HG03521 (cell line): Measurements from ENCODE around the gene FAM135A.
A peak's percentile ranks its signal among the peaks of the same experiment; 100 is the strongest.
"Not testable (repeated sequence)": the region's sequence is repeated elsewhere in the genome, so short reads cannot be mapped to it uniquely, and the experiment has no call there.

Source experiments
- ATAC-seq: cut with Tn5 transposase; IDR thresholded peaks from one replicate; pipeline ENCODE4 v1.9.1; 2021; ENCODE audit warnings: mild to moderate bottlenecking, moderate library complexity; ENCODE audit not compliant: unreplicated experiment

Gene FAM135A

DNA sequence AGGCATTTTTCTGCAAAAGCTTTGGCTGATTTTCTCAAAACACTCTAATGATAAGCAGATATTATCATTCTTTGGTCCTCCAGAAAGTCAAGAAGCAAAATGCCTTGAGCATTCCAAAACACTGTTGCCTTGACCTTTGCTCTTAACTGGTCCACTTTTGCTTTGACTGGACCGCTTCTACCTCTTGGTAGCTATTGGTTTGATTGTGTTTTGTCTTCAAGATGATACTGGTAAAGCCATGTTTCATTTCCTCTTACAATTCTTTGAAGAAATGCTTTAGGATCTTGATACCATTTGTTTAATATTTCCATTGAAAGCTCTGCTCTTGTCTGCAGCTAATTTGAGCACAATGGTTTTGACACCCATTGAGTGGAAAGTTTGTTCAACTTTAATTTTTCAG, 117.8 kb downstream of the FAM135A start:
- ATAC-seq: no peak

DNA sequence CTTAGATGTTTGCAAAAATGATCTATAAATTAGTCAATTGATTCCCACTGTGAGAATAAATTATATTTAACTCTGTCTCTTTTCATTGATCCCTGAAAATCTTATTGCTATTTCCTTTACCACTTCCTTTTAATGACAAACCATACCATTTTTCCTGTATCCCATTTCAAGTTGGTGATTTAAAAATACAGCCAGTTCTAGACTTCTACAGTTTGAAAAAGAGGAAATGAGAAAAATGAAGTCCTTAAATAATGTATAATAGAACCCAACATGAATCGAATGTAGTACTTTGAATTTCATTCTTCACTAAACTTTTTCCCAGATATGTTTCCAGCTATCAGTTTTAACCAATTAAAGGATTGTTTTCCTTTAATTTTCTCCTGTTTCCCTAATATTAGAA, 124.0 kb downstream of the FAM135A start:
- ATAC-seq: no peak

DNA sequence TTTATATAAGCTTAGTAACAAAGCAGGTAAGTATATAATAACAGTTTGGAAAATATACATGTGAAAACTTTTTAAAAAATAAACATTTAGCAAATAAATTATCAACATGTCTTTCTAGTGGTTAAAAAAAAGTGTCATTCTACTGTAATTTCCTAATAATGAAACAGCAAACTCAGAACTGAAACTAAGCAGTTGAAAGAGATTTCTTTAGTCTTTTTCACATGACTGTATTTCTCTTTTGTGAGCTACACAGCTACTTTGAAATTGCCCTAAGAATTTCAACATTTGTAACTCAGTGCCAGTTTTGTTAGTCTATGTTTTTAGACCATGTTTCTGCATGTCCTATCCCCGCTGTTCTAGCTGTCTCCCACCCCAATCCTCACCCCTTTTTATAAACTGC, 125.1 kb downstream of the FAM135A start:
- ATAC-seq: peak; percentile 77

DNA sequence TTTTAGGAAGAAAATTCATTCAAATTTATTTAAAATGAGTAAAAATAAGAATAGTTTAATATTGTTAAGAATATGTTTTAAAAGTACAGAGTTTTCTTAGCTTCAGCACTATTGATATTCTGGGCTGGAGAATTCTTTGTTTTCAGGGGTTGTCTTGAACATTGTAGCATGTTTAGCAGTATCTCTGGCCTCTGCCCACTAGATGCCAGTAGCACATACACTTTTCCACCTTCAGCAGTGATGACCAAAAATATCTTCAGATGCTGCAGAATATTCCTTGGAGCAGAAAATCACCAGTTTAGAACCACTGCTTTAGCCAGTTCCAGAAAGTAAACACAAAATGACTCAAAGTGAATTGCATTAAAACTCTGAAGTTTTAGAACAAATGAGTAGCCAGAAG, 134.0 kb downstream of the FAM135A start:
- ATAC-seq: no peak

DNA sequence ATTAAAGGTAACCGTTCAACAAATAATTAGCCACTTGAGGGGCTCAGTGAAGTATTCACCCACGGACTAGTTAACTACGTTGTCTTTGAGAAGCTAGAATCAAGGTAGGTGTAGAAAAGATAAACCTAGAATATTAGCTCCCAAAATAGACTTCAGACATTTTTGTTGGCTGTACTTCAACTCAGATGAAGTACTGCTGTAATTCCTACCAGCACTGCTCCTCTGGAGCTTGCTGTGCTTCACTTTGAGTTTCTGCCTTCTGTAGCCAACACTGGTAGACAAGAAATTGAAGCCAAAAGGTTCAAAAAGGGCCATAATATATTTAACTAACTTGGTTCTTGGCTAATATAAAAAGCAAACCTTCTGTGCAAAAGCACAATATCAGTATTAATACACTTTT, 134.6 kb downstream of the FAM135A start:
- no peak for ATAC-seq

DNA sequence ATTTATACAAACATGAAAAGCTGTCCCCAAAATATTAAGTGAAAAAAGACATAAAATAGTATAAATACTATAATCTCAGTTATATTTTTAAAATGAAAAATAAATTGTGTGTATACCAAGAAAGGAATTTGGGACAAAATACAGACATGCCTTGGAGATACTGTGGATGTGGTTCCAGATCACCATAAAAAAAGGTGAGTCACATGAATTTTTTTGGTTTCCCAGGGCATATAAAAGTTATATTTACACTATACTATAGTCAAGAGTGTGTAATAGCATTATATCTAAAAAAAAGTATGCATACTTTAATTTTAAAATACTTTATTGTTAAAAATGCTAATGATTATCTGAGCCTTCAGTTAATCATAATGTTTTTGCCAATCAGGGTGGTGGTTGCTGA, 136.0 kb downstream of the FAM135A start:
- no peak for ATAC-seq

DNA sequence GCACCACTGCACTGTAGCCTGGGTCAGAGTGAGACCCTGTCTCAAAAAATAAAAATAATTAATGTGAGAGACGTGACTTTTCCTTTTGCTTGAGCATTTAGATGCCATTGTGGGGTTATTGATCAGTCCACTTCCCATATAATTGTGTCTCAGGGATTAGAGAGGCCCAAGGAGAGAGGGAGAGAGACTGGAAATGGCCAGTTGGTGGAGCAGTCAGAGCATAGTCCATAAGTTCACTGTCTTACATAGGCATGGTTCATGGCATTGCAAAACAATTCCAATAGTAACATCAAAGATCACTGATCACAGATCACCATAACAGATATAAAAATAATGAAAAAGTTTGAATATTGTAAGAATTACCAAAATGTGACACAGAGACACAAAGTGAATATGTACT, 138.3 kb downstream of the FAM135A start:
- no peak for ATAC-seq

DNA sequence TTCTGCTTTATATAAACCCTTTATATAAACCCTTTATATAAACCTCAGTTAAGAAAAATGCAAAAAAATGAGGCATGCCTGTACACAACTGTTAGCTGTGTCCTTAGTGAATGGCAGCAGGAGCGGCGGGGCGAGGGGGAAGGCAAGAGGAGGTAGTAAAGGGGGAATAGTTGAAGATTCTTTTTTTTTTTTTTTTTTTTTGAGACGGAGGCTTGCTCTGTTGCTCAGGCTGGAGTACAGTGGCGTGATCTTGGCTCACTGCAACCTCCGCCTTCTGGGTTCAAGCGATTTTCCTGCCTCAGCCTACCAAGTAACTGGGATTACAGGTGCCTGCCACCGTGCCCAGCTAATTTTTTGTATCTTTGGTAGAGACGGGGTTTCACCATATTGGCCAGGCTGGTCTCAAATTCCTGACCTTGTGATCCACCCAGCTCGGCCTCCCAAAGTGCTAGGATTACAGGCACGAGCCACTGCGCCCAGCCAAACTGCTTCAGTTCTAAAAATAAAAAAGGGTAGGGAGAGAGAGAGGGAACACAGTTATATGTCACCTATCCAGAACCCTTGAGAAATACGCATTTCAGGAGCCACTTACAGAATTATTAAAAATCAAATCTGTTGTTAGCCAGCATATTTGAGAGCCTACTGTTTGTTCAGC, 139.1 kb downstream of the FAM135A start:
- not testable (repeated sequence) for ATAC-seq

DNA sequence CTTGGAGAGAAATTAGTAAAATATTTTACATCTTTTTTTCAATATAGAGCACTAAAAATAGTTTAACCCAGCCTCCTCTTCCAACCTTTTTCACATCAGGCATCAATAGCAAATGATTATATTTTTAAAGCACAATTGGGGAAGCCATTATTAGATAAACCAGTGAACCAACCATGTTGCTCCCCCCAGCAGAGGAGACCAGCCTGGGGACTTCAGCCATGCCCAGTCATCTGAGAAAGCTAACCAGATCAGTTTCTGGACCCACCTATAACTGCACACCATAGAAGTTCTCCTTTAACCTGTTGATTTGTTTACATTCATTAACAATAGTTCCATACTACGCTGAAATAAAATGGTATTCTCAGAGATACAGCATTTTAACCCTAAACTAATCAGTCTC, 139.7 kb downstream of the FAM135A start:
- no peak for ATAC-seq

DNA sequence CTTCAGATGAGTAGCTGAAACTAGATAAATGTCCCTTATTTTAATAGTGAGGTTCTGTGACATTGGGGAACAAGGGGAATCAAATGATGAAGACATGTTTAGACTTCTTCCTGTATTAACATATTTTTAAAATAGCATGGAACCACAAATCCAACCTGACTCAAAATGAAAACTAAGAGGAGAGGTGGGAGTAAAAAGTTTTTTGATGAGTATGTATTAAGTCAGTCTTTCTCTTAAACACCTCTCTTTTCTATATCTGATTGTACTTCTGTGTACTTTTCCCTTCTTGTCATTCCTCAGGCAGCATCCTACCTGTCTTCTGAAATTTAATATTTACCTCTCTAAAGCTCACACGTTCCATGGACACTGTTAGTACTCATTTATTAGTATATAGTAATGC, 144.7 kb downstream of the FAM135A start:
- ATAC-seq: no peak

DNA sequence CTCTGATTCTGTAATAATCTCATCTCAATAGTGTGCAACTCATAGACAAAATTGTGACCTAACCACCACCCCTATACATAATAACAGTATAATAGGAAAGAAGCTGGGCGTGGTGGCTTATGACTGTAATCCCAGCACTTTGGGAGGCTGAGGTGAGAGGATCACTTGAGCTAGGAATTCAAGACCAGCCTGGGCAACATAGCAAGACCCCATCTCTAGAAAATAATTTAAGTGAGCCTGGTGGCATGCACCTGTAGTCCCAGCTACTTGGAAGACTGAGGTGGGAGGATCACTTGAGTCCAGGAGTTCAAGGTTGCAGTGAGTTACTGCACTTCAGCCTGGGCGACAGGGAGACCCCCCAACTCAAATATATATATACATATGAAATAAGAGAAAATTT, 149.1 kb downstream of the FAM135A start:
- ATAC-seq: not testable (repeated sequence)

DNA sequence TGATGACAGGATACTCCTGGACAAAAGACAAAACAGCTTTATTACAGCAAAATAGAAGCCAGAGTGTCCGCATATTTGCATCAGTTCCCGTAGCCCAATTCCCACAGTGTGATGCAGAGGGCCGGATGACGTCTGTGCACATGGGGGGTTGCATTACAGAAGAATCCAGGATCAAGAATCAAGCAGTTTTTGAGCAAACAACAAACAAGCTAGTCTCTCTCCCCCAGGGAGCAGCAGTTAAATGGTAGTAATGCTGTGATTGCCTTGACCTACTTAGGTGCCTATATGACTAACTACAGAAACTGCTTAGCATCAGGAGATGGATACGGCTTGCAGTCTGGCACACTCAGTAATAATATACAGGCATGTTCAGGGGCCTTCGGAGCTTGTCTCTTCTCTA, 150.2 kb downstream of the FAM135A start:
- no peak for ATAC-seq

DNA sequence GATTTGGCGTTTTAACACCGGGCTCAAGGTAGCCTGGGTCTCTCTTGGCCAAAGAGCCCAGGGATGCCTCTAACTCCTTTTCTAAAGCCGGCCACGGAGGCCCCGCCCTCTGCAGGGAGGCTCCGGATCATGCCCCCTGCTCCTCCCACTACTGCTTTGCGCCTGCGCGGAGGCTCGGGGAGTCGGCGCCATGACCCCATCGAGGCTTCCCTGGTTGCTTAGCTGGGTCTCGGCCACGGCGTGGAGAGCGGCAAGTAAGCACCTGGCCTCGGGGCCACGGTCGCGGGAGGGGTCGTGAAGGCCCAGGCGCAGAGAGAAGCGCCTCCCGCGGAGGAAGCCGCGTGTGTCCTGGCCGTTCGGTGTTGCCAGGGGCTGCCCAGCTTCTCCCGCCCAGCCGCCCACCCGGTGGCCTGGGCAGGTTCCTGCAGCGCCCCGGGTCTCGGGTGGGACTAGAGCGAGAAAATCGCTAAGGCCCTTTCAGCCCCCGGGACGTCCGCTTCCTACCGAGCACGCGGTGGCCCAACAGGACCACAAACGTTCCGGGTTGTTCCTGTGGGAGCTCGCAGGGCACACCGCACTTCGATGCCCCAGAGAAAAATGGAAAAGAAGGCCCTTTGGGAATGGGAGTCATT, 153.6 kb downstream of the FAM135A start, which contains the start of gene SDHAF4:
Gene SDHAF4, plus strand, starts transcription at position 180 of the 632 bp plus-strand sequence. Its CDS starts 11 bp downstream, at position 191.
- ATAC-seq: peak; percentile 99

DNA sequence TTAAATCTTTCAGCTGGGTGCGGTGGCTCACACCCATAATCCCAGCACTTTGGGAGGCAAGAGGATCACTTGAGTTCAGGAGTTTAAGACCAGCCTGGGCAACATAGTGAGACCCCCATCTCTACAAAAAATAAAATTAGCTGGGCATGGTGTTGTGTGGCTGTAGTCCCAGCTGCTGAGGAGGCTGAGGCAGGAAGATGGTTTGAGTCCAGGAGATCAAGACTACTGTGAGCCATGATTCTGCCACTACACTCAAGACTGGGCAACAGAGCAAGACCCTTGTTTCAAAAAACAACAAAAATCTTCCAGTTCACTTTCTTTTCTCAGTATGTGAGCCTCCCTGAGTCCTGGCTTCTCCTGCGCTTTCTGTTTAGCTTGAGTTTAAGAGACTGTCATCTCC, 161.3 kb downstream of the FAM135A start:
- no peak for ATAC-seq

DNA sequence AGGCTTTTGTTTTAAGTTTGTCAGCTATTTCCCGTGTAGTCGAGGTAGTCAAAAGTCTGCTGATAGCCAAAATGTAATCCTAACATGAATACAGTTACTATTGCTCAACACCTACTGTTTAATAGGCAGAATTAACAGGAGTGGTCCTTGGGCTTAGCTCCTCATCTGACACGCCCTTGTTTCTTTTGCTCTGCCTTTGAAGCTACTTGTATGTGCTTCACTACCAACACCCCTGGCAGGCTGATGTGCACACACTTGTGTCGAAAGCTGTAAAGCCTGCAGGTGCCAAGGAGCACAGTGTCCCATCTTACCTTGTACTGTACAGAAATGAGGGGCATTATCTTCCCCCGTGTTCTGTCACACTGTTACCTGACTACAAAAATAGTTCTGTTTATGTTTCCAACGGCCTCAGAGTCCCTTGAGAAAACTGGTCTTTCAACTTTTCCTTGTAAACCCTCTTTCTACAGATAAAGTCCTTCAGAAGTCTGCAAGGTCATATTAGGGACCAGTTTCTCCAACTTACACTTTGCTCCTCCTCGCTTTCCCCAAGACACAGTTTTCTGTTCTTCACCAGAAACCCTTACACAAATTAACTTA, 162.7 kb downstream of the FAM135A start:
- no peak for ATAC-seq

DNA sequence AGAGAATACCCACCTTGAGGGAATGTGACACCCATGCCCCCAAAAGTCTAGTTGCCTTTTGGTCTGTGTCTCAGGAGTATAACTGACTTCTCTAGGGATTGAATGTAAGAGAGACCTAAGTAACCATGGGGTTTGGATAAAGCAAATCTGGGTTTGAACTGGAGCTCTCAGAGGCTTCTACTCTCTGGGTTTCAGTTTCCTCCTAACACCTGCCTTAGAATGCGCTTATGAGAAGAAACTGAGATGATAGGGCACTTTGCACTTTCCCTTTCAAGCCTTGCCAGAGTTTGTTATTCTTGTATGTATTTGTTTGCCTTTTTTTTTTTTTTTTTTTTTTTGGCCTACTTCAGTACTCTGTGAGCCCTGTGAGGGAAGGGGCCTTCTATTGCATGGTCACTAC, 172.8 kb downstream of the FAM135A start:
- ATAC-seq: peak; percentile 96

DNA sequence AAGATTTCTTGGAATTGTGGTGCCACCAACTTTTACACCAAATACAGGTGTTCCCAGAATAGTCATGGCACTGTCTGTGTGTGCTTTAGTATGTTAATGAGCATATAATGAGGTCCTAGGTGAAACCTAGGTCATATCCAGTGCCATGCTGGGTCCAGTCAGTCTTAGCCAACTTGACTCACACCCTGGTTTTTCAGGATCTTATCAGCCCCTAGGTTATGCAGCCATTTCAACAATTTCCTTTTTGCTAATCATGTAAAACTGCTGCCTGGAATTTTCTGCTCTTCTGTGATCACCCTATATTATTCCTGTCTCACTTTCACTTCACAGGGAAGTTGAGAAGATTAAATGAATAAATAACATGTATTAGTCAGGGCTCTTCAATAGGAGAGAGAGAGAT, 177.1 kb downstream of the FAM135A start:
- no peak for ATAC-seq

DNA sequence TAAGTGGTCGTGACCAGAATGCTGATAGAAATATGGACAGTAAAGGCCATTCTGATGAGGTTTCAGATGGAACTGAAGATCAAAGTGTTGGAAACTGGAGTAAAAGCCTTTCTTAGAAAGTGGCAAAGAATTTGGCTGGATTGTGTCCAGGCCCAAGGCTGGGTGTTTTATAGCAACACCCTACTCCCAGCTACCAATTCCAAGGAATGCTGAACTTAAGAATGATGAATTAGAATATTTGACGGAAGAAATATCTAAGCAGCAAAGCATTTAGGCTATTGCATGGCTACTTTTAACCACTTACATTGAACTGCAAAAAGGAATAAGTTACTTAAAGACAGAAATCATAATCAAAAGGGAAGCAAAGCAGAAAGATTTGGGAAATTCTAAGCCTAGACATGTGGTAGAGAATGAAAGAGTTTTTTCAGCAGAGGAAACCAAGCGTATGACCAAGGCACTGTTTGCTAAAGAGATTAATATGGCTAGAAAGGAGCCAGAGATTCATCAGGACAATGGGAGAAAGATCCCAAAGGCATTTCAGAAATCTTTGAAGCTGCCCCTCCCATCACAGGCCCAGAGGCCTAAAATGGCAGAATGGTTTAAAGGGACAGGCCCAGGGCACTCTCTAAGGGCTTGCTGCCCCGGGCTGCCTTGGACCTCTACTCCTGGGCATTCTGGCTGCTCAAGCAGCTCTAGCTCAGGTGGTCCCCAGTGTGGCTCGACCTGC, 179.2 kb downstream of the FAM135A start:
- no peak for ATAC-seq

DNA sequence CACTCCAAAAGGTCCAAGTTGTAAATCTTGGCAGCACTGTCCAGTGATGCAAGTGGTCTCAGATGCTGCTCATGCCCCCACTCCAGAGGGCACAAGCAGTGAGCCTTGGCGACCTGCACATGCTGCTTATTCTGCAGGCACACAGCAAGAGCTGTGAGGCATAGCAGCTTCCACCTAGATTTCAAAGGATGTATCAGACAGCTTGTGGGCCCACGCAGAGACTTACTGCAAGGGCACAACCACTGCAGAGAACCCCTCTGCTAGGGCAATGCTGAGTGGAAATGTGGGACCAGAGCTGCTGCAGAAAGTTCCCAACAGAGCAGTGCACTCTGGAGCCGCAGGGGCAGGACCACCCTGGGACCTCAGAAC, 179.8 kb downstream of the FAM135A start:
- ATAC-seq: no peak

DNA sequence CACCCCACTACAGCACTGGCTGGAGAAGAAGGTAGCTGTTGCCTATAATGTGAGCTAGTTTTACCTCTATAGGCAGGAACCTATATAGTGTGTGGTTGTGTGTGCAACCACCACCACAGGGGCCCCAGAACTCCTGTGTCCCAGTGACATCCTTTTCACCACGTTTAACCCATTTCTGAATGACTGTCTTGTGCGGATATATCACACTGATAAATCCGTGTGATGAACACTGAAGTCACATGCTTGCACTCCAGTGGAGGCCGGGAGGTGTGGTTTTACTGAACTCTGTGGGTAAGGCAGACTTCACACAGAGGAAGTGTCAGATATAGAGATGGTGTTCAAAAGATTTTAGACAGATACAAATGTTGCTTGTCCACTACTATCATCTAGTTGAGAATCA, 185.9 kb downstream of the FAM135A start:
- ATAC-seq: no peak

DNA sequence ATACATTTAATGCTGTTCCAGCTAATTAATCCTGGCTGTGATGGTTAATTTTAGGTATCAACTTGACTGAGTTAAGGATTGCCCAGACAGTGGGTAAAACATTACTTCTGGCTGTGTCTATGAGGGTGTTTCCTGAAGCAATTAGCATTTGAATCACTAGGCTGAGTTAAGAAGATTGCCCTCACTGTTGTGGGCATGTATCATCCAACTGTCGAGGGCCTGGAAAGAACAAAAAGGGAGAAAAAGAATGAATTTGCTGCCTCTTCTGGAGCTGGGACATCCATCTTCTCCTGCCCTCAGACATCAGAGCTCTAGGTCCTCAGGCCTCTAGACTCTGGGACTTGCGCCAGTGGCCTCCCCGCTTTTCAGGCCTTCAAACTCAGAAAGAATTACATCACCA, 187.7 kb downstream of the FAM135A start:
- no peak for ATAC-seq

DNA sequence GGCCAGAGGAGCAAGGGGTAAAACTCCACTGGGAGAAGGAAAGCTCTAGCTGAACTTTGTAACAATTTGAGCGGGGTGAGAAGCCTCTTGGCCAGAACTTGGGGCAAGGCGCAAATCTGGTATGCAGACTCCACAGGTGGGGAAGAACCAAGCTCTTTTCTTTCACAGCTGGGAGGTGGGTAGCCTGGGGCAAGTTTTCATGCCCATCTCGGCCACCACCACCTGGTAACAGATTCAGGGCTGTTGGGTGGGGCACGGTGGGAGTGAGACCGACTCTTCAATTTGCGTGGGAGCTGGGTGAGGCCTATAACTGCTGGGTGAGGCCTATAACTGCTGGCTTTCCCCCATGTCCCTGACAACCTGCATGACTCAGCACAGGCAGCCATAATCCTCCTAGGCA, 190.9 kb downstream of the FAM135A start:
- no peak for ATAC-seq
